ENCODE results near the gene THTPA.

DNA sequence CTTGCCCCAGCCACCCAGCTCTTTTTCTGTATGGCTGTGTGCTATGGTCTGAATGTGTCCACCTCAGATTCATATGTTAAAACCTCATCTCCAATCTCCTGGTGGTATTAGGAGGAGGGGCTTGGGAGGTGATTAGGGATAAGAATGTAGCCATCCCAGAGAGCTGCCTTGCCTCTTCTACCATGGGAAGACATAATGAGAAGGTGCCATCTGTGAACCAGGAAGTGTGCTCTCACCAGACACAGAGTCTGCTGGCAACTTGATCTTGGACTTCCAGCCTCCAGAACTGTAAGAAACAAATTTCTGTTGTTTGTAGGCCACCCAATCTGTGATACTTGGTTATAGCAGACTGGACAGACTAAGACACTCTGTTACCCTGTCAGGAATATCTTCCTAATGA, 45.4 kb downstream of the THTPA start:
- TF ChIP-seq, protein P1, sequence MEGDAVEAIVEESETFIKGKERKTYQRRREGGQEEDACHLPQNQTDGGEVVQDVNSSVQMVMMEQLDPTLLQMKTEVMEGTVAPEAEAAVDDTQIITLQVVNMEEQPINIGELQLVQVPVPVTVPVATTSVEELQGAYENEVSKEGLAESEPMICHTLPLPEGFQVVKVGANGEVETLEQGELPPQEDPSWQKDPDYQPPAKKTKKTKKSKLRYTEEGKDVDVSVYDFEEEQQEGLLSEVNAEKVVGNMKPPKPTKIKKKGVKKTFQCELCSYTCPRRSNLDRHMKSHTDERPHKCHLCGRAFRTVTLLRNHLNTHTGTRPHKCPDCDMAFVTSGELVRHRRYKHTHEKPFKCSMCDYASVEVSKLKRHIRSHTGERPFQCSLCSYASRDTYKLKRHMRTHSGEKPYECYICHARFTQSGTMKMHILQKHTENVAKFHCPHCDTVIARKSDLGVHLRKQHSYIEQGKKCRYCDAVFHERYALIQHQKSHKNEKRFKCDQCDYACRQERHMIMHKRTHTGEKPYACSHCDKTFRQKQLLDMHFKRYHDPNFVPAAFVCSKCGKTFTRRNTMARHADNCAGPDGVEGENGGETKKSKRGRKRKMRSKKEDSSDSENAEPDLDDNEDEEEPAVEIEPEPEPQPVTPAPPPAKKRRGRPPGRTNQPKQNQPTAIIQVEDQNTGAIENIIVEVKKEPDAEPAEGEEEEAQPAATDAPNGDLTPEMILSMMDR (conservative IDR thresholded peaks at IDR 0.05) = no peak
- no peak for TF ChIP-seq EZH2 (IDR thresholded peaks at IDR 0.05; ENCODE audit: low read depth)
